Neuronal stem cell (in vitro differentiated cells): ENCODE results near the gene GALNT15.

Source experiments
- DNase-seq: peaks from one replicate; pipeline ENCODE4 v3.0.0-alpha.2; 2013; ENCODE audit warnings: low spot score
- H2AFZ ChIP-seq: one replicate; pipeline ENCODE4 v1.6.1; 2013; ENCODE audit warnings: mild to moderate bottlenecking, low read length, inconsistent platforms
- H2AK5ac ChIP-seq: 2 replicates; pipeline ENCODE4 v1.6.1; 2013; ENCODE audit warnings: low read depth, mild to moderate bottlenecking, inconsistent platforms, low read length, moderate library complexity, mixed read lengths
- H2BK120ac ChIP-seq: 2 replicates; pipeline ENCODE4 v1.6.1; 2013; ENCODE audit warnings: low read depth, mild to moderate bottlenecking, inconsistent platforms, low read length, moderate library complexity, mixed read lengths
- H2BK12ac ChIP-seq: one replicate; pipeline ENCODE4 v1.6.1; 2013; ENCODE audit warnings: low read length, inconsistent platforms
- H2BK15ac ChIP-seq: 2 replicates; pipeline ENCODE4 v1.6.1; 2013; ENCODE audit warnings: mild to moderate bottlenecking, low read length, inconsistent platforms, mixed read lengths
- H2BK5ac ChIP-seq: one replicate; pipeline ENCODE4 v1.6.1; 2013; ENCODE audit warnings: inconsistent platforms, mild to moderate bottlenecking, low read length, moderate library complexity
- H3K14ac ChIP-seq: one replicate; pipeline ENCODE4 v1.6.1; 2013; ENCODE audit warnings: low read length, inconsistent platforms
- H3K18ac ChIP-seq: 2 replicates; pipeline ENCODE4 v1.6.1; 2013; ENCODE audit warnings: low read length, inconsistent platforms
- H3K23ac ChIP-seq: 2 replicates; pipeline ENCODE4 v1.6.1; 2013; ENCODE audit warnings: low read depth, mild to moderate bottlenecking, mixed read lengths, low read length, inconsistent platforms; ENCODE audit not compliant: poor library complexity
- H3K27ac ChIP-seq: replicated peaks from 3 replicates; pipeline ENCODE4 v1.5.1; 2013; ENCODE audit warnings: low read length, inconsistent platforms
- H3K27me3 ChIP-seq, 3 experiments: 2 replicates each; pipeline ENCODE4 v1.6.1; 2013; ENCODE audit warnings: low read length in 3 of 3, mild to moderate bottlenecking in 2 of 3, inconsistent platforms in 1 of 3, low read depth in 1 of 3, mixed read lengths in 1 of 3, moderate library complexity in 1 of 3; ENCODE audit not compliant: control insufficient read depth in 3 of 3, insufficient read depth in 3 of 3
- H3K36me3 ChIP-seq, 2 donors: replicated peaks in 1 of 2; 2 replicates each; pipeline ENCODE4 v1.6.1; 2013; ENCODE audit warnings: low read length in 2 of 2; ENCODE audit not compliant: control insufficient read depth in 2 of 2, insufficient read depth in 2 of 2
- H3K4ac ChIP-seq: 2 replicates; pipeline ENCODE4 v1.6.1; 2013; ENCODE audit warnings: inconsistent platforms, mild to moderate bottlenecking, low read length, moderate library complexity
- H3K4me1 ChIP-seq, 2 donors: 1 replicate in 1 of 2; 2 replicates in 1 of 2; pipeline ENCODE4 v1.6.1; 2013; ENCODE audit warnings: low read length in 2 of 2, low read depth in 1 of 2; ENCODE audit not compliant: control insufficient read depth in 2 of 2, insufficient read depth in 1 of 2
- H3K4me2 ChIP-seq: one replicate; pipeline ENCODE4 v1.6.1; 2013; ENCODE audit warnings: mild to moderate bottlenecking, low read length, inconsistent platforms; ENCODE audit not compliant: insufficient read depth, poor library complexity, severe bottlenecking
- H3K4me3 ChIP-seq, 2 donors: 2 replicates each; pipeline ENCODE4 v1.5.1; 2013; ENCODE audit warnings: low read length in 2 of 2, mild to moderate bottlenecking in 2 of 2, inconsistent platforms in 1 of 2, moderate library complexity in 1 of 2
- H3K79me1 ChIP-seq: one replicate; pipeline ENCODE4 v1.6.1; 2013; ENCODE audit warnings: low read depth, mild to moderate bottlenecking, inconsistent platforms, low read length, moderate library complexity
- H3K9ac ChIP-seq: one replicate; pipeline ENCODE4 v1.6.1; 2013; ENCODE audit warnings: mild to moderate bottlenecking, low read depth, low read length, inconsistent platforms; ENCODE audit not compliant: poor library complexity
- H3K9me3 ChIP-seq, 2 donors: replicated peaks in 1 of 2; 2 replicates each; pipeline versions ENCODE3 to v1.6.1; 2013; ENCODE audit warnings: low read length in 2 of 2, mild to moderate bottlenecking in 2 of 2, inconsistent platforms in 1 of 2, low read depth in 1 of 2, mixed read lengths in 1 of 2, moderate library complexity in 1 of 2; ENCODE audit not compliant: control insufficient read depth in 2 of 2, insufficient read depth in 1 of 2
- H4K8ac ChIP-seq: one replicate; pipeline ENCODE4 v1.6.1; 2013; ENCODE audit warnings: low read depth, mild to moderate bottlenecking, inconsistent platforms, low read length, moderate library complexity
- H4K91ac ChIP-seq: one replicate; pipeline ENCODE4 v1.6.1; 2013; ENCODE audit warnings: low read length, low read depth, mild to moderate bottlenecking, inconsistent platforms; ENCODE audit not compliant: poor library complexity
- WGBS, 2 donors: extraction: QIAGEN DNeasy Blood & Tissue Kit; methylation state at CpG; one replicate each; pipeline ENCODE4 v1.1.7; 2013; ENCODE audit warnings: missing lambda C conversion rate in 2 of 2, mixed read lengths in 1 of 2; ENCODE audit not compliant: insufficient read length in 2 of 2, insufficient replicate concordance in 1 of 2; ENCODE audit errors: extremely low coverage in 2 of 2; 5-methylcytosine and 5-hydroxymethylcytosine counted together

GALNT15 gene

DNA sequence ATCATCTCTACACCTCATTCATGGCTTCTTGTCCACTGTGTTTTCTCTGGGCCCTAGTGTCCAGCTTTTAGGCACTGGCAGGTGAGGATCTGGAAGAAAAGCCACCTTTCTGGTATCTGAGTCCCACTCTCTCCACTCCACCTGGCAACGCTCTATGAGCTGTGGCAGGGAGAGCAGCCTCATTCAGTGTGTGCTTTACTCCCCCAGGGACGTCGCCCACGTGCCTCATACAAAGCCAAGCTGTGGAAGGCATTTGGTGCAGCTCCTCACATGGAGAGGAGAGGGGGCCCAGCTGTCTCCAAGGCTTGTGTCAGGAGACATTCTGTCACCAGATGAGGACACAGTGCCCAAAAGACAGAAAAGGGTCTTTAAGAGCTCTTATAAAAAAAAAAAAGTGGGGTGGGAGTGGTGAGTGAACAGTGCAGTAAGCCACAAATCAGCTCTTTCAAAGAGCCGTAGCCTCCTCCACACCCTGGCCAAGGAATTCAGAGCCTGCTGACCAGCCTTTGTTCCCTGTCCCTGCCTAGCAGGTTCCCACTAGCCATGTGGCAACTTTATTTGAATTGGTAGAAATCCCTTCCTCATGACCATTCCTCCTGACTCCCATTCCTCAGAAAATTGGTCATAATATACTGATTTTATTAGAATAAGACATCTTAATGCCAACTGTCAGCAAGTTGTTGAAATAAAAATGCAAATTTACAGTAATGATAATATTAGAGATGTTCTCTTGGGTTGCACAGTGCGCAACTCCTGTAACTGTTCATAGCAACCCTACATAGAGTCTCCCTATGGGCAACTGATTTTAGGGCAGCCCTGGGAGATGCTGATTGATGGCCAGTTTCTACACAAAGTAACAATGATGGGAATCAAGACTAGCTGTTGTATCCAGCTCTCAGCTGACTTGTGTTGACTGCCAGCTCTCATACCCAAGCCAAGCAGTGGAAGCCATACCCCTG lies 29.5 kb downstream of the GALNT15 start:
- no CpG with 5 or more reads among the region's 6 CpGs for WGBS, 2 donors
- Histone ChIP-seq H2BK120ac (no peak overlapping the region), H4K8ac (no peak overlapping the region), H3K27me3 (no peaks in the 10 kb centered on the region), H3K79me1 (no peaks in the 10 kb centered on the region), H3K18ac (peak overlapping the region; percentile 72), H4K91ac (no peak overlapping the region), H3K36me3 (no peaks in the 10 kb centered on the region), H3K4me3 (no peak overlapping the region), H3K9ac (no peak overlapping the region), H2AK5ac (no peak overlapping the region), H3K4me2 (no peak overlapping the region), H2BK5ac (no peak overlapping the region), H3K4me1 (peaks cover 0 to 5% of the 10 kb centered on the region in 2 donors), H3K14ac (no peak overlapping the region), H2BK15ac (no peak overlapping the region), H2AFZ (peak overlapping the region; percentile 4), H3K23ac (no peak overlapping the region), H3K27ac (no peak overlapping the region), H3K4ac (no peak overlapping the region), H3K9me3 (no peaks in the 10 kb centered on the region), H2BK12ac (no peak overlapping the region)
- no peak for DNase-seq

DNA sequence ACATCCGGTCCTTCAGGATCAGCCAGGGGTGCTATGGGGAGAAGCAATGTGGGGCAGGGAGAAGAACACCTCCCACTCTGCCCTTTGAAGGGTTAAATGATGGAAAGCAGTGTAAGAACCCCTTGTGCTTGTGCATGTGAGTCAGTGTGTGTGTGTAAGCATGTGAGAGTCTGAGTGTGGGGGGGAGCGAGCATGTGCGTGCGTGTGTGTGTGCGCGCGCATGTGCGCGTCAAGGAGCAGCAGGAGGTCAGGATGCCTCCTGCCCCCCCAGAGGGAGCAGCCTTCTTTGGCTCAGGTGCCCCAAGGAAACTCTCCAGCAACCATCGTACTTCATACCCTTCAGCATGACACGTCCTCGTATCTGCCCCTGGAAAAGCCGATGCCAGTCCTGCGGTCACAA lies 30.3 kb downstream of the GALNT15 start:
- H3K9ac ChIP-seq: no peak overlapping the region
- H2BK12ac ChIP-seq: peak overlapping the region; percentile 88
- H3K27me3 ChIP-seq: no peaks in the 10 kb centered on the region
- H3K9me3 ChIP-seq: no peaks in the 10 kb centered on the region
- H3K79me1 ChIP-seq: no peaks in the 10 kb centered on the region
- peaks cover 0 to 5% of the 10 kb centered on the region in 2 donors for H3K4me1 ChIP-seq
- H3K4me2 ChIP-seq: no peak overlapping the region
- H3K18ac ChIP-seq: peak overlapping the region; percentile 78
- H4K91ac ChIP-seq: no peak overlapping the region
- H3K4me3 ChIP-seq: no peak overlapping the region
- H3K4ac ChIP-seq: no peak overlapping the region
- no CpG with 5 or more reads among the region's 14 CpGs for WGBS, 2 donors
- no peak overlapping the region for H2BK120ac ChIP-seq
- H3K36me3 ChIP-seq: no peaks in the 10 kb centered on the region
- no peak overlapping the region for H2BK5ac ChIP-seq
- peak overlapping the region; percentile 9 for H2BK15ac ChIP-seq
- H3K27ac ChIP-seq: no peak overlapping the region
- H3K14ac ChIP-seq: no peak overlapping the region
- peak overlapping the region; percentile 64 for H2AK5ac ChIP-seq
- peak overlapping the region; percentile 25 for H4K8ac ChIP-seq
- no peak overlapping the region for H3K23ac ChIP-seq
- no peak overlapping the region for H2AFZ ChIP-seq
- DNase-seq: no peak

DNA sequence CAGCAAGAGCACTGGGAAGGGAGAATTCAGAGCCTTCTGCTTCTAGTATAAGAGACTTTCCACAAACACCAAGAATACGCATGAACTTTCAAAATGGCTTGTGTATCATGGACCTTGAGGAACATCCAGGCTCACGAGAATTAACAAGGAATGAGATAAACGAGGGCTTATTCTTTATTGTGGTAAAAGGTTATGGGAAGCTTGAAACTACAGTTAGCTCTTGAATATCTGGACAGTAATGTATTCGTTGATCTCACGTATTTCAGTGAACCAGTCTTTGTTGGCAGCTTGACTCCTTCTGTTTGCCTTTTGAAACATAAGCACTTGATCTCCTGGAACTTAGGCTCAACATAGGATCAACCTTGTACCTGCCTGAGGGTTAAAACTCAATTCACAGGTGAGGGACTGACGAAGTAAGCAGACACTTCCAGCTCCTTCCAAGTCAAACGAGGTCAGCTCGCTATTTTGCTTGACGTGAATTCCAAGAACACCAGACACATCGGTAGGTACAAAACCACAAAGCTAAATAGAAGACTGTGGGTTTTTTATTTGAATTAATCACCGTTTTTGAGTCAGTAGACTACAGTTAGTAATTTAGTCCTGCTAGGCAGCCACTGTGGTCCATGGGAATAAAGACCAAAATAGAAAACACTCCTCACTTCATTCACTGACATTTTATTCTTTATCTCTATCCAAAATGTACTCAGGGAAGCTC lies 30.8 kb downstream of the GALNT15 start:
- Histone ChIP-seq H2AFZ (no peak overlapping the region), H3K79me1 (no peaks in the 10 kb centered on the region), H2BK5ac (no peak overlapping the region), H3K27ac (no peak overlapping the region), H3K4me2 (no peak overlapping the region), H3K23ac (no peak overlapping the region), H4K91ac (no peak overlapping the region), H3K4me1 (peaks cover 0 to 5% of the 10 kb centered on the region in 2 donors), H3K4ac (no peak overlapping the region), H2BK15ac (no peak overlapping the region), H3K27me3 (no peaks in the 10 kb centered on the region), H3K9ac (no peak overlapping the region), H3K14ac (no peak overlapping the region), H2AK5ac (no peak overlapping the region), H3K36me3 (no peaks in the 10 kb centered on the region), H3K9me3 (no peaks in the 10 kb centered on the region), H2BK12ac (no peak overlapping the region), H3K18ac (no peak overlapping the region), H2BK120ac (no peak overlapping the region), H4K8ac (no peak overlapping the region), H3K4me3 (no peak overlapping the region)
- no peak for DNase-seq
- WGBS, 2 donors: no CpG with 5 or more reads among the region's 11 CpGs

DNA sequence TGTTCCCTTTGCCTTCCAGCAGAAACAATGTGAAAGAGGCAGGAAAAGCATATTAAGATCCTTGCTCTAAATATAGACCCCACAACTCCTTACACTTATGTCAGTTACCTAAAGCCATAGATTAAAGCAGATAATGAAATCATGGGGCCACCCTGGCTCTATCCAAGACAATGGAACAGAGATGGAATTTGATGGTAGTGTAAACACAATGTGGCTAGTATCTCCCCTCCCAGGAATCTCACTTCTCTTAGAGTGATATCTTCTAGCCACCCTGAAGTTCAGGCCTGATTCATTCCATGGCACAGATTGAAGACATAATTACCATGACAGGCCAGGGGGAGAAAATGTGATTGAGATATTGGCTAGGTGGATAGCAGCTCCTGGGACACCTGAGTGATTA lies 32.6 kb downstream of the GALNT15 start:
- H3K4me3 ChIP-seq: no peak overlapping the region
- no peak overlapping the region for H3K18ac ChIP-seq
- H2BK5ac ChIP-seq: no peak overlapping the region

More for the DNA sequence above, 32.6 kb downstream of the GALNT15 start:
- no peak overlapping the region for H2BK120ac ChIP-seq
- no peaks in the 10 kb centered on the region for H3K27me3 ChIP-seq
- no peak overlapping the region for H3K27ac ChIP-seq
- H3K79me1 ChIP-seq: no peaks in the 10 kb centered on the region
- H3K36me3 ChIP-seq: no peaks in the 10 kb centered on the region
- H4K8ac ChIP-seq: no peak overlapping the region
- no peak overlapping the region for H3K4me2 ChIP-seq
- H3K4me1 ChIP-seq: peaks cover 0 to 5% of the 10 kb centered on the region in 2 donors
- no peak overlapping the region for H2AFZ ChIP-seq
- DNase-seq: no peak
- no peak overlapping the region for H4K91ac ChIP-seq
- H3K14ac ChIP-seq: no peak overlapping the region
- H3K23ac ChIP-seq: no peak overlapping the region
- H3K9me3 ChIP-seq: no peaks in the 10 kb centered on the region
- no peak overlapping the region for H2BK15ac ChIP-seq
- H2AK5ac ChIP-seq: no peak overlapping the region
- no peak overlapping the region for H3K4ac ChIP-seq
- no peak overlapping the region for H3K9ac ChIP-seq
- H2BK12ac ChIP-seq: no peak overlapping the region
